DND-41 (cell line): ENCODE results near the gene C2CD4A.

ENCODE experiments used
- ATAC-seq: fragments of 200-7000 bp; cut with Tn5 transposase; 3 replicates; pipeline ENCODE4 v1.9.1; 2021; ENCODE audit warnings: low read depth; ENCODE audit not compliant: insufficient read depth
- DNase-seq: peaks from one replicate; pipeline ENCODE4 v3.0.0-alpha.2; 2020
- H2AFZ ChIP-seq: 2 replicates; pipeline ENCODE4 v1.6.0; 2012; ENCODE audit warnings: low read depth, low read length
- H3K27ac ChIP-seq: 2 replicates; pipeline ENCODE4 v1.5.1; 2012; ENCODE audit warnings: low read length, inconsistent platforms
- H3K27me3 ChIP-seq: fragments of 200-600 bp; sonication (generic); 2 replicates; pipeline ENCODE4 v1.6.0; 2012; ENCODE audit warnings: low read length, mild to moderate bottlenecking, inconsistent platforms; ENCODE audit not compliant: insufficient read depth, poor library complexity
- H3K36me3 ChIP-seq: 2 replicates; pipeline ENCODE4 v1.5.1; 2012; ENCODE audit warnings: low read length, inconsistent platforms; ENCODE audit not compliant: insufficient read depth
- H3K4me1 ChIP-seq: 2 replicates; pipeline ENCODE4 v1.5.1; 2012; ENCODE audit warnings: mild to moderate bottlenecking, low read length; ENCODE audit not compliant: insufficient read depth
- H3K4me2 ChIP-seq: 2 replicates; pipeline ENCODE4 v1.6.0; 2012; ENCODE audit warnings: mild to moderate bottlenecking, moderate library complexity, low read length, inconsistent platforms; ENCODE audit not compliant: insufficient read depth
- H3K4me3 ChIP-seq, 2 experiments: fragments of 200-600 bp in 1 of 2; shearing (Covaris generic) in 1 of 2; 2 replicates each; pipeline ENCODE4 v1.5.1; 2012 to 2016; ENCODE audit warnings: inconsistent platforms in 2 of 2, low read length in 2 of 2, mild to moderate bottlenecking in 2 of 2, low read depth in 1 of 2, moderate library complexity in 1 of 2
- H3K79me2 ChIP-seq: 2 replicates; pipeline ENCODE4 v1.6.0; 2012; ENCODE audit warnings: low read length, inconsistent platforms; ENCODE audit not compliant: insufficient read depth
- H3K9ac ChIP-seq: 2 replicates; pipeline ENCODE4 v1.6.0; 2012; ENCODE audit warnings: low read depth, mild to moderate bottlenecking, inconsistent platforms, low read length, moderate library complexity
- H3K9me3 ChIP-seq: 2 replicates; pipeline ENCODE4 v1.5.1; 2012; ENCODE audit warnings: low read length, moderate library complexity, mild to moderate bottlenecking, inconsistent platforms; ENCODE audit not compliant: insufficient read depth, severe bottlenecking
- H4K20me1 ChIP-seq: 2 replicates; pipeline ENCODE4 v1.6.0; 2012; ENCODE audit warnings: low read length; ENCODE audit not compliant: insufficient read depth
- EZH2 ChIP-seq: IDR thresholded peaks from 3 replicates; pipeline ENCODE4 v1.6.1; 2012; ENCODE audit warnings: borderline replicate concordance, low read depth, mild to moderate bottlenecking, moderate library complexity, low read length, inconsistent platforms; ENCODE audit not compliant: severe bottlenecking
- TF ChIP-seq, protein P1 (sequence below): IDR thresholded peaks from 2 replicates; pipeline ENCODE4 v1.5.1; 2012; ENCODE audit warnings: borderline replicate concordance, low read length, moderate library complexity, mild to moderate bottlenecking; ENCODE audit not compliant: poor library complexity, severe bottlenecking; ENCODE audit errors: extremely low read depth

C2CD4A gene

DNA sequence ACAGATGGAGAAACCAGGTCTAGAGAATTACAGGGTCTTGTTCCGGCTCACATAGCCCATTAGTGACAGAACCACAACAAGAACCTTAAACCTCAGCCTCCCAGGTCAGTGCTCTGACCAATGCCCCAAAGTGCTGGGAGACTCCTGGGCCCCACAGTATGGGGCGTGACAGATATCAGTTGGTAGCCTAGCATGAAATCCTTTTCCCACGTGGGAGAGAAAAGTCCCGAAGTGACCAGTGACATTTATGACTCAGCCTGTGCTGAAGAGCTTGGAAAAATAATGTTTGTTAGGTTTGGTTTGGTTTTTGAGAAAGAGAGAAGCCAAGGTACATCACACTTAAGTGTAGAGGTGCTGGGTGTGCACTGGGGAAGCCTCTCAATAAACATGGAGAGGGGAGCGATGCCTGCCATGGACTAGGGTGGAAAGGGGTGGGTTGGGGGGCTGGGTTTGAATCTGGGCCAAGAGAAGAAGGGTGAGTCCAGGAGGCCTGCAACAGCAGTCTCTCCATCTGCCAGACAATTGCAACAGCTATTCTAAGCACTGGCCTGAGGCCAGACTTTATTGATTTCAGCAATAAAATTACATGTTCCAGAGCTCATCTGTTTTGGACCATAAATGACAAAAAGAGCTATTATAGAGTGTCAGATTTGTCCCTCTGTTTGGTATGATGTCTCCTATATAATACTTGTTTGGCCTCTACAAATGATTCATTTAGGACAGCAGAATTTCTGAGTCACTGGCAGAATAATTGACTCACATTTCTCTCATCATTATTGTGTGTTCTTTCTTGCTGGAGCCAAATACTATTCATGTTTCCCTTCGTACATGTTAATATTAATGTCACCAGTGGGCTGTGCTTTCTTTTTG is 43.4 kb downstream of the C2CD4A start:
- no peak overlapping the region for H3K4me2 ChIP-seq
- H3K9me3 ChIP-seq, result no peaks in the 10 kb centered on the region
- TF ChIP-seq, protein P1, sequence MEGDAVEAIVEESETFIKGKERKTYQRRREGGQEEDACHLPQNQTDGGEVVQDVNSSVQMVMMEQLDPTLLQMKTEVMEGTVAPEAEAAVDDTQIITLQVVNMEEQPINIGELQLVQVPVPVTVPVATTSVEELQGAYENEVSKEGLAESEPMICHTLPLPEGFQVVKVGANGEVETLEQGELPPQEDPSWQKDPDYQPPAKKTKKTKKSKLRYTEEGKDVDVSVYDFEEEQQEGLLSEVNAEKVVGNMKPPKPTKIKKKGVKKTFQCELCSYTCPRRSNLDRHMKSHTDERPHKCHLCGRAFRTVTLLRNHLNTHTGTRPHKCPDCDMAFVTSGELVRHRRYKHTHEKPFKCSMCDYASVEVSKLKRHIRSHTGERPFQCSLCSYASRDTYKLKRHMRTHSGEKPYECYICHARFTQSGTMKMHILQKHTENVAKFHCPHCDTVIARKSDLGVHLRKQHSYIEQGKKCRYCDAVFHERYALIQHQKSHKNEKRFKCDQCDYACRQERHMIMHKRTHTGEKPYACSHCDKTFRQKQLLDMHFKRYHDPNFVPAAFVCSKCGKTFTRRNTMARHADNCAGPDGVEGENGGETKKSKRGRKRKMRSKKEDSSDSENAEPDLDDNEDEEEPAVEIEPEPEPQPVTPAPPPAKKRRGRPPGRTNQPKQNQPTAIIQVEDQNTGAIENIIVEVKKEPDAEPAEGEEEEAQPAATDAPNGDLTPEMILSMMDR, result no peak
- TF ChIP-seq EZH2, result no peak
- no peak for DNase-seq
- no peak overlapping the region for H3K4me3 ChIP-seq
- H4K20me1 ChIP-seq, result no peaks in the 10 kb centered on the region
- H3K9ac ChIP-seq, result no peak overlapping the region
- no peak overlapping the region for H3K27ac ChIP-seq
- H3K36me3 ChIP-seq, result no peaks in the 10 kb centered on the region
- no peaks in the 10 kb centered on the region for H3K4me1 ChIP-seq
- H3K79me2 ChIP-seq, result no peaks in the 10 kb centered on the region
- ATAC-seq, result no peak
- no peak overlapping the region for H2AFZ ChIP-seq
- H3K27me3 ChIP-seq, result no peaks in the 10 kb centered on the region

DNA sequence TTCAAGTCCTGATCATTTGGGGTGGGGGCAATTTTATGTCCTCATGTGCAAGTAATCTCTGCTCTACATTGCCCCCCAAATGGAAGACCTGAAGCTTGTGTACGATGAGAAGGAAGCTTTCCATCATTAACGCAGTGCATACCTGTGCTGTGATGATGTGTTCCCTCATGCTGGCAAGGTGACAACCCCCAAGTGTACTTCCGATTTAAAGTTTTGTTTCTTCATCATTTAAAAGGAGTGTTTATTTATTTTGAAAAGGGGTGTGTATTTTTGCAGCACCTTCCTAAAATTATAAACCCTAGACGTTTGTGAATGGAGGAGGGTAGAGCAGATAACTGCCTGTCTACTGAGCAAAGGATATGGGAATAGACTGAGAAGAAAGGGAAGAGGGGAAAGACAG is 45.3 kb downstream of the C2CD4A start:
- H2AFZ ChIP-seq, result no peak overlapping the region
- no peaks in the 10 kb centered on the region for H3K9me3 ChIP-seq
- H3K4me3 ChIP-seq, result no peak overlapping the region
- no peaks in the 10 kb centered on the region for H4K20me1 ChIP-seq
- ATAC-seq (no peak), DNase-seq (no peak)
- H3K79me2 ChIP-seq, result no peaks in the 10 kb centered on the region
- no peak overlapping the region for H3K4me2 ChIP-seq
- no peak overlapping the region for H3K27ac ChIP-seq
- H3K9ac ChIP-seq, result no peak overlapping the region
- H3K4me1 ChIP-seq, result no peaks in the 10 kb centered on the region
- no peaks in the 10 kb centered on the region for H3K36me3 ChIP-seq
- no peak for TF ChIP-seq EZH2
- TF ChIP-seq, protein P1, result no peak
- no peaks in the 10 kb centered on the region for H3K27me3 ChIP-seq

DNA sequence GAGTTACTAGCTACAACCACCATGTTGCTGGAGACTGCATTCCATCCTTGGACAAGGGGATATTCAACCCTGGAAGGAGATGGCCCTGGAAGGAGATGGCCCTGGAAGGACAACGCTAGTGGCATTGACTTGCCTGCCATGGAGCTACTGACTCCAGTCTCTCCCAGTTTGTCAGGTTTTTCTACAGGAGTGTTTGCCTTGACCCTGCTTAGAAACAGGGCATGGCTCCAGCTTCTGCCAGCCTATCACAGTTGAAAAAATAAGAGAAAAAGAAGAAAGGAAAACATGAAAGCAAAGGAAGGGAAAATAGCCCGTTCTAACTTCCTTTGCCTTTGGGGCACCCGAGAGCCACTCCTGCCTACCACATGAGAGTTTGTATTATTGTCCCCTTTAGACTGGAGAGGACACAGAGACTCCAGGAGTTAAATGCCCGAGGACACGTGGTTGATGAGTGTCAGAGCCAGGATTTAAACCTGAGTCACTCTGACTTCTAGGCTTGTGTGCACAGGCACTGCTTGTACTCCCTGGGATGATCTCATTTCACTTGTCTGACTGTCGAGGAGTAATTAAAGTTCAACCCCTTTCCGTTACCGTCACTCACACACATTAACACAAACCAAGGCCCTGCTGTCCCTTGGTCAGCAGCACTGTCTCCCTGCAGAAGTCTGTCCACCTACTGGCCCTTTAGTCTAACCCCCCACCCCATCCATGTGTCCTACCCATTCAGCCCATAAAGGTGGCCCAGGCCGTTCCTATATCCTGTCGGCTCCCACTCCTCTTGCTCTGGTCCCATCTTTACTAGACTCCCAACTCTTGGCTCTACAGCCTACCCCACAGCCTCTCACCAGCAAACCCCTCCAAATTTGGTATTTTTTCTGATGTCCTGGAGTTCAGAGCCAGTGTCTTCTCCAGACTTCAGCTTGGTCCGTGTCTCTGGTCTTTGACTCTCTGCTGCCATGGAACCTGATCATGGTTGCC is 46.1 kb downstream of the C2CD4A start:
- Histone ChIP-seq H3K4me3 (no peak overlapping the region), H3K4me1 (no peaks in the 10 kb centered on the region), H3K9me3 (no peaks in the 10 kb centered on the region), H3K27ac (no peak overlapping the region), H3K79me2 (no peaks in the 10 kb centered on the region), H3K4me2 (no peak overlapping the region), H3K36me3 (no peaks in the 10 kb centered on the region), H2AFZ (no peak overlapping the region), H3K9ac (no peak overlapping the region), H3K27me3 (no peaks in the 10 kb centered on the region), H4K20me1 (no peaks in the 10 kb centered on the region)
- no peak for TF ChIP-seq EZH2
- TF ChIP-seq, protein P1, result no peak
- DNase-seq (no peak), ATAC-seq (no peak)
